Stimulated activated CD8-positive, alpha-beta memory T cell treated with anti-CD3 and anti-CD28 coated beads, Interleukin-4, amount 100 ng/mL, for 48 hours (primary cell): ENCODE data around the gene CCDC122.

ENCODE experiments used
- DNase-seq: peaks from one replicate; pipeline ENCODE4 v3.0.0-alpha.2; 2020

The CCDC122 gene

GRCh38 chr13:43878892-43879754 is at the start of gene CCDC122:
Gene CCDC122 (minus strand): TSS chr13:43879740. CDS start chr13:43869376, 10,364 bp downstream.
- DNase-seq, result peak; percentile 82

GRCh38 chr13:43924549-43925245 is 45.2 kb upstream of the CCDC122 start:
- no peak for DNase-seq

GRCh38 chr13:43920965-43921674 is 41.6 kb upstream of the CCDC122 start:
- no peak for DNase-seq

GRCh38 chr13:43918636-43919035 is 39.1 kb upstream of the CCDC122 start:
- DNase-seq, result no peak

- DNase-seq, result no peak
These were observed 37.3 kb upstream of the CCDC122 start for GRCh38 chr13:43916828-43917227.

- DNase-seq, result no peak
These were observed 35.9 kb upstream of the CCDC122 start for GRCh38 chr13:43915451-43915850.

GRCh38 chr13:43911871-43912270 is 32.3 kb upstream of the CCDC122 start:
- DNase-seq, result no peak

GRCh38 chr13:43911278-43911677 is 31.7 kb upstream of the CCDC122 start:
- DNase-seq, result no peak

GRCh38 chr13:43910856-43911255 is 31.3 kb upstream of the CCDC122 start:
- DNase-seq, result no peak

GRCh38 chr13:43908156-43909126 is 28.9 kb upstream of the CCDC122 start:
- DNase-seq, result no peak

- no peak for DNase-seq
These were observed 26.0 kb upstream of the CCDC122 start for GRCh38 chr13:43905435-43906031.

GRCh38 chr13:43895940-43896339 is 16.4 kb upstream of the CCDC122 start:
- no peak for DNase-seq

GRCh38 chr13:43894438-43894837 is 14.9 kb upstream of the CCDC122 start:
- DNase-seq, result no peak

- DNase-seq, result no peak
These were observed 4.7 kb upstream of the CCDC122 start for GRCh38 chr13:43884222-43884621.

GRCh38 chr13:43883631-43884030 is 4.1 kb upstream of the CCDC122 start:
- DNase-seq, result no peak

- DNase-seq, result no peak
These were observed 2.0 kb upstream of the CCDC122 start for GRCh38 chr13:43881580-43881979.

- DNase-seq, result no peak
These were observed 1.4 kb upstream of the CCDC122 start for GRCh38 chr13:43880926-43881325.

GRCh38 chr13:43880214-43880855 is 795 bp upstream of the CCDC122 start:
- no peak for DNase-seq

GRCh38 chr13:43879755-43880181 is 228 bp upstream of the CCDC122 start, which contains the start of gene LACC1:
Gene LACC1 (plus strand): TSS chr13:43879904. CDS start chr13:43880986, 1,082 bp downstream.
- DNase-seq, result no peak

GRCh38 chr13:43877766-43878165 is 1.8 kb downstream of the CCDC122 start:
- no peak for DNase-seq

GRCh38 chr13:43877326-43877725 is 2.2 kb downstream of the CCDC122 start:
- DNase-seq, result no peak
